Upper lobe of left lung (tissue), 6 donors: Measurements from ENCODE around the gene WDR35. TPM values are rescaled to one million over a fixed set of nuclear protein-coding genes. Genes with fewer than 3 reads are reported as not detected.
A peak's percentile ranks its signal among the peaks of the same experiment; 100 is the strongest.
"Not testable (repeated sequence)": the region's sequence is repeated elsewhere in the genome, so short reads cannot be mapped to it uniquely, and the experiment has no call there.

Experiments used
- ATAC-seq, 2 donors: fragments of 200-7000 bp; cut with Tn5 transposase; one replicate each; pipeline ENCODE4 v1.9.1; 2022; ENCODE audit warnings: mild to moderate bottlenecking in 2 of 2, moderate library complexity in 2 of 2; ENCODE audit not compliant: low FRiP score in 2 of 2
- DNase-seq, 2 donors: peaks; one replicate each; pipeline ENCODE4 v3.0.0-alpha.2; 2019 to 2020
- H3K27ac ChIP-seq, 4 donors: fragments of 200-600 bp; sonication (generic); one replicate each; pipeline ENCODE4 v1.5.1; 2016 to 2019
- H3K27me3 ChIP-seq, 4 donors: fragments of 200-600 bp; sonication (generic); one replicate each; pipeline ENCODE4 v1.5.1; 2017 to 2019
- H3K36me3 ChIP-seq, 4 donors: fragments of 200-600 bp; sonication (generic); one replicate each; pipeline ENCODE4 v1.5.1; 2016 to 2019
- H3K4me1 ChIP-seq, 4 donors: fragments of 200-600 bp; sonication (generic); one replicate each; pipeline ENCODE4 v1.5.1; 2018 to 2019
- H3K4me3 ChIP-seq, 4 donors: fragments of 200-600 bp; sonication (generic); one replicate each; pipeline ENCODE4 v1.5.1; 2017 to 2019; ENCODE audit warnings: mild to moderate bottlenecking in 2 of 4, moderate library complexity in 1 of 4
- H3K9me3 ChIP-seq, 4 donors: fragments of 200-600 bp; sonication (generic); one replicate each; pipeline ENCODE4 v1.5.1; 2018 to 2019
- EP300 ChIP-seq, 4 donors: sonication (generic); formaldehyde crosslinking; IDR thresholded peaks; one replicate each; pipeline ENCODE4 v1.5.1; 2017; ENCODE audit warnings: antibody characterized with exemption in 4 of 4, control low read depth in 2 of 4
- POLR2A ChIP-seq, 4 donors: fragments of 450-650 bp; IDR thresholded peaks; one replicate each; pipeline ENCODE4 v1.5.1; 2016 to 2017; ENCODE audit warnings: antibody characterized with exemption in 4 of 4, mild to moderate bottlenecking in 2 of 4
- POLR2AphosphoS5 ChIP-seq, 2 donors: sonication (generic); formaldehyde crosslinking; IDR thresholded peaks; one replicate each; pipeline ENCODE4 v1.5.1; 2017; ENCODE audit warnings: antibody characterized with exemption in 2 of 2
- WGBS, 2 donors: methylation state at CpG; one replicate each; pipeline ENCODE4 v1.1.5; 2017 to 2018; 5-methylcytosine and 5-hydroxymethylcytosine counted together
- total RNA-seq, 6 donors: library from RNA; depleted of rRNA in 4 of 6; stranded (reverse); fragments of >200 nt in 4 of 6; gene quantifications; one replicate each; pipeline versions ENCODE4 v1.1.0 to v1.2.1, GENCODE V29; 2016 to 2021
- TF ChIP-seq, protein P1 (sequence below), 6 experiments: fragments of 450-650 bp in 4 of 6; fragments of 200-600 bp in 2 of 6; sonication (generic) in 2 of 6; IDR thresholded peaks; one replicate each; pipeline ENCODE4 v1.5.1; 2016 to 2019; ENCODE audit warnings: antibody characterized with exemption in 6 of 6
- donor health status: DM: no; HTN: no; CAD: no; lungs with moderate emphysema.
- donor health status: DM: no; HTN: yes; CAD: no; lungs with severe emphysema.

Gene WDR35
- total RNA-seq, 6 donors from 2014 or later, result 4.4 to 16.5 (median 6.9) TPM

DNA sequence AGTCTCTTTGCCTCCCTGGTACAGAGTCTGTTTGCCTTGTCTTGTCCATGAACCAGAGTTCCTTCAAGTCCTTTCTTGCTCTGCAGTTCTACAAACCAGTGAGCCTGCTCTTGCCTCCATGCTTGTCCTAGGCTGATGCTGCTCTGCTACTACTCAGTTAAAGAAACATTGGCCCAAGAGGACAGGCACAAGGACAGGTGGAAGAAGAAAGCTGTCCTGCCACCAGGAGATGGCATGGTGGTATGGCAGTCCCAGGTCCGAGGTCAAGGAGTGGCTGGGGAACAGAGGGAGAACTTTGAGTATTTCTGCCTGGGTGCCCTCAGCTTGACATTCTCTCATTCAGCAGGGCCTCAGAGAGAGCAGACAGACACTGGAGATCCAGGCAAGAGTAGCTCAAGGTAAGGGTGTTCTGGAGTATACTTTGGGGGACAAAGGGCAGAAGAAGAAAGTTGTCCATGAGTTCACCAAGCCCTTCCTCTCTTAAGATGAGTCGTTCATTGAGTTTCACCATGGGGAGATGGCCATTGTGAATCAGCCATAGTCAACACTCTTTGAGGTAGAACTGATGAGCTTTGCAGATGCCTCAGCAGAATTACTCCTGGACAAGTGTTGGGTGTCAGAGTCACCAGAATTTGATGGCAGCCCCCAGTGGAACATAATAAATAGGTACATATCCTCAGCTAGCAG is 108.5 kb downstream of the WDR35 start:
- TF ChIP-seq, protein P1, sequence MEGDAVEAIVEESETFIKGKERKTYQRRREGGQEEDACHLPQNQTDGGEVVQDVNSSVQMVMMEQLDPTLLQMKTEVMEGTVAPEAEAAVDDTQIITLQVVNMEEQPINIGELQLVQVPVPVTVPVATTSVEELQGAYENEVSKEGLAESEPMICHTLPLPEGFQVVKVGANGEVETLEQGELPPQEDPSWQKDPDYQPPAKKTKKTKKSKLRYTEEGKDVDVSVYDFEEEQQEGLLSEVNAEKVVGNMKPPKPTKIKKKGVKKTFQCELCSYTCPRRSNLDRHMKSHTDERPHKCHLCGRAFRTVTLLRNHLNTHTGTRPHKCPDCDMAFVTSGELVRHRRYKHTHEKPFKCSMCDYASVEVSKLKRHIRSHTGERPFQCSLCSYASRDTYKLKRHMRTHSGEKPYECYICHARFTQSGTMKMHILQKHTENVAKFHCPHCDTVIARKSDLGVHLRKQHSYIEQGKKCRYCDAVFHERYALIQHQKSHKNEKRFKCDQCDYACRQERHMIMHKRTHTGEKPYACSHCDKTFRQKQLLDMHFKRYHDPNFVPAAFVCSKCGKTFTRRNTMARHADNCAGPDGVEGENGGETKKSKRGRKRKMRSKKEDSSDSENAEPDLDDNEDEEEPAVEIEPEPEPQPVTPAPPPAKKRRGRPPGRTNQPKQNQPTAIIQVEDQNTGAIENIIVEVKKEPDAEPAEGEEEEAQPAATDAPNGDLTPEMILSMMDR (IDR thresholded peaks at IDR 0.05), result no peak
- 87 to 94% methylated on average over 2 of the region's 2 CpGs for WGBS, 2 donors
- Histone ChIP-seq H3K4me1 (no peaks in the 10 kb centered on the region), H3K27me3 (no peaks in the 10 kb centered on the region), H3K4me3 (no peak overlapping the region), H3K27ac (no peak overlapping the region), H3K36me3 (no peaks in the 10 kb centered on the region), H3K9me3 (no peaks in the 10 kb centered on the region)
- no peak for ATAC-seq
- DNase-seq, result no peak

DNA sequence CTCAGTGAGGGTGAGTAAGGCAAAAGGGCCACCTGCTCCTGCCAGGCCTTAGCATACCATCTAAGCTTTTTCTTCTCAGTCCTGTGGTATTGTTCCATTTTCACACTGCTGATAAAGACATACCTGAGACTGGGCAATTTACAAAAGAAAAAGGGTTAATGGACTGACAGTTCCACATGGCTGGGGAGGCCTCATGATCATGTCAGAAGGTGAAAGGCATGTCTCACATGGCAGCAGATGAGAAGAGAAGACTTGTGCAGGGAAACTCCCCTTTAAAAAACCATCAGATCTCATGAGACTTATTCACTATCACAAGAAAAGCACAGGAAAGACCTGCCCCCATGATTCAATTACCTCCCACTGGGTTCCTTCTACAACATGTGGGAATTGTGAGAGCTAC is 109.7 kb downstream of the WDR35 start:
- H3K27ac ChIP-seq, DNase-seq: not testable (repeated sequence)

DNA sequence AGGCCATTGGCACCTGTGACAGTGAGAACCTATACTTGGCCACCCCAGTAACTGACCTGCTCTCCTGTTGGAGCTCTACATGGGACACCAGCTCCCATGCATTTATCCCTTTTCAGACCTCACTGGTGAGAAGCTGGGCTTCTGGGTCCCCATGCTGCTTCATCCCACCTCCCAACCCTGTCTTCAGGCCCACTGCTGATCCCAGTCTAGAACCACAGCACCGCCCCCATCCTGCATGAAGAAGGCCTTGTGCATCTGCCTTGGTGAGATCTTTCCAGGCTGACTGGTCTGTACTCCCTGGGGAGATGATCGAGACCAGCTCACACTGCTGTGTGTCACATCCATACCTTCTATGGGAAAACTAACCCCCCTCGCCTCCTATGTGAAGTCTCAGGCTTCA is 110.8 kb downstream of the WDR35 start:
- TF ChIP-seq EP300 (IDR thresholded peaks at IDR 0.05) (no peak), POLR2AphosphoS5 (IDR thresholded peaks at IDR 0.05) (no peak), POLR2A (IDR thresholded peaks at IDR 0.05) (no peak)
- TF ChIP-seq, protein P1 (IDR thresholded peaks at IDR 0.05), result no peak
- Histone ChIP-seq H3K27me3 (no peaks in the 10 kb centered on the region), H3K36me3 (no peaks in the 10 kb centered on the region), H3K27ac (no peak overlapping the region), H3K4me1 (no peaks in the 10 kb centered on the region), H3K9me3 (no peaks in the 10 kb centered on the region), H3K4me3 (no peak overlapping the region)
- DNase-seq, result no peak
- WGBS, 2 donors, result 85 to 96% methylated on average over 3 of the region's 3 CpGs
- ATAC-seq, result no peak

More for the DNA sequence above, 109.7 kb downstream of the WDR35 start:
- H3K9me3 ChIP-seq, H3K4me1 ChIP-seq, H3K4me3 ChIP-seq, ATAC-seq, H3K36me3 ChIP-seq, H3K27me3 ChIP-seq: not testable (repeated sequence)

DNA sequence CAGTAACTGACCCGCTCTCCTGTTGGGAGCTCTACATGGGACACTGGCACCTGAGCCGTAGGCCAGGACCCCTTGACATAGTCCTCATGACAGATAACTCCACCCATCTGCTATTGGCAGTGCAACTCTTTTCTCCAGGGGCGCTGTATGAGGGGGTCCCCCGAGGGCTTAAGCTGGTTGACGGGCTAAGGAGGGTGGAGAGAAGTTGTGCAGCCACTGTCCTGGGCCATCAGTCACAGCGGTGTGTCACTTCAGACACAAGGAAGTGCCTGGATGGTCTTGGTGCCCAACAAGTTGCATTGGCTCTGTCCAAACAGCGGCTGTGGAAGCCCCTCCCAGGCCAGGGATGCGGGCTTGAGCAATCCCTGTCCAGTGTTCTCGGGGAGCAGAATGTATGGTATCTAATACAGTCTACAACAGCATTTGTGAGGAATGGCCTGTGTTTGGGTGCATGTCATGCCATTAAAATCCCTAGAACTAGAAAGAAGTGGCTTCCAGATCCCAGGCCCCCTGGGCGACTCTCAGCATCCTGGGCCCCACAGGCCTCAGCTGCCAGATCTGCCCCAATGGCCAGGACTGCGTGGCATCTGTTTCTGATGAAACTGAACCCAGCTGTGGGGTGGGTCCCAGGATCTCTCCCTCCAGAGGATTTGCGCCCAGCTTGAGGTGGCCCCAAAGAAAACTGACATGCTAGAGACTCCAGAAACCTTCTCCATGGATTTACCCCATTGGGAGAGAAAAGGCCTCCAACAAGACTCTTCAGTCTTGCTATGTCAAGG is 111.4 kb downstream of the WDR35 start:
- no peak for ATAC-seq
- WGBS, 2 donors, result 96 to 98% methylated on average over 4 to 12 of the region's 12 CpGs
- H3K4me1 ChIP-seq, result no peaks in the 10 kb centered on the region
- H3K9me3 ChIP-seq, result no peaks in the 10 kb centered on the region
- DNase-seq, result peak in 1 of 2 donors; percentile 15
- no peaks in the 10 kb centered on the region for H3K27me3 ChIP-seq
- TF ChIP-seq, protein P1 (IDR thresholded peaks at IDR 0.05), result no peak
- TF ChIP-seq EP300 (IDR thresholded peaks at IDR 0.05) (no peak), POLR2AphosphoS5 (IDR thresholded peaks at IDR 0.05) (no peak), POLR2A (IDR thresholded peaks at IDR 0.05) (no peak)
- no peaks in the 10 kb centered on the region for H3K36me3 ChIP-seq
- no peak overlapping the region for H3K4me3 ChIP-seq
- no peak overlapping the region for H3K27ac ChIP-seq

DNA sequence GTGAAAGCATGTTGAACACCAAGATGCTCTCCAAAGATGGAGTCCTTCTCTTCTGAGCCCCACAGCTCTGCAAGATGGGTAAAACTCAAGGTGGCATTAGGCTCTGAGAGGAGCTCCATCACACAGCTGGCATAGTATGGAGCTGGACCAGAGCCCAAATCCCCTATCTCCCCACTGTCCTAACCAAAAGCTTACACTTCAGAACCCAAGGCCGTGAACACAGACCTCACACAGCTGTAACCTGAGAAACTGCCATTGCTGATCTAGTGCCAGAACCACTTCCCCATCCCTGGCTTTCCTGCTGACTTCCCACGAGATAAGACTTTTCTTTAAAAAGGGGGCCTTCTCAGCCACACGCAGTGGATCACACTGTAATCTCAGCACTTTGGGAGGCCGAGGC is 113.2 kb downstream of the WDR35 start:
- H3K4me3 ChIP-seq, result no peak overlapping the region
- no peak for ATAC-seq
- no peak for DNase-seq
- 43 to 82% methylated on average over 3 to 4 of the region's 4 CpGs for WGBS, 2 donors
- no peak overlapping the region for H3K27ac ChIP-seq
- H3K27me3 ChIP-seq, result no peaks in the 10 kb centered on the region
- TF ChIP-seq POLR2AphosphoS5 (IDR thresholded peaks at IDR 0.05) (no peak), EP300 (IDR thresholded peaks at IDR 0.05) (no peak), POLR2A (IDR thresholded peaks at IDR 0.05) (no peak)
- TF ChIP-seq, protein P1 (IDR thresholded peaks at IDR 0.05), result no peak
- H3K4me1 ChIP-seq, result no peaks in the 10 kb centered on the region
- no peaks in the 10 kb centered on the region for H3K36me3 ChIP-seq
- no peaks in the 10 kb centered on the region for H3K9me3 ChIP-seq
